ENCODE results near the gene ABCF3. TPM values are rescaled to one million over a fixed set of nuclear protein-coding genes. Genes with fewer than 3 reads are reported as not detected.

ABCF3 gene
- total and polyA plus RNA-seq, 10 donors = 35.3 to 90.7 (median 68.5) TPM

GRCh38 chr3:184233127-184233843, 47.3 kb downstream of the ABCF3 start:
- DNase-seq = no peak
- WGBS, 5 donors = 84 to 90% (median 89%) methylated on average over 13 to 23 of the region's 23 CpGs
- H3K4me1 ChIP-seq = peaks cover 8 to 28% (median 25%) of the 10 kb centered on the region in 6 donors
- no peaks in the 10 kb centered on the region for H3K9me3 ChIP-seq
- no peak overlapping the region for H3K4me3 ChIP-seq
- peaks cover 4 to 83% (median 43%) of the 10 kb centered on the region in 7 donors for H3K27me3 ChIP-seq (replicated peaks in 1 of 7)
- H3K27ac ChIP-seq = no peak overlapping the region
- no peak for TF ChIP-seq POLR2AphosphoS5 (IDR thresholded peaks at IDR 0.05)
- no peak for TF ChIP-seq POLR2A (IDR thresholded peaks at IDR 0.05)
- TF ChIP-seq CTCF (IDR thresholded peaks at IDR 0.05 in 8 of 11, conservative IDR thresholded peaks at IDR 0.05 in 3 of 11) = no peak
- intact Hi-C loops (cut with DNase I; ENCODE audit: low total_unique reads) = no loop called here
- H3K36me3 ChIP-seq = no peaks in the 10 kb centered on the region

GRCh38 chr3:184234224-184234623, 48.2 kb downstream of the ABCF3 start:
- Histone ChIP-seq H3K4me1 (peaks cover 8 to 21% (median 19%) of the 10 kb centered on the region in 6 donors), H3K27me3 (replicated peaks in 1 of 7) (peaks cover 4 to 74% (median 37%) of the 10 kb centered on the region in 7 donors), H3K4me3 (no peak overlapping the region), H3K9me3 (no peaks in the 10 kb centered on the region), H3K36me3 (no peaks in the 10 kb centered on the region), H3K27ac (no peak overlapping the region)
- intact Hi-C loops (cut with DNase I; ENCODE audit: low total_unique reads) = no loop called here
- no peak for DNase-seq
- TF ChIP-seq POLR2AphosphoS5 (IDR thresholded peaks at IDR 0.05) (no peak), CTCF (IDR thresholded peaks at IDR 0.05 in 8 of 11, conservative IDR thresholded peaks at IDR 0.05 in 3 of 11) (no peak), POLR2A (IDR thresholded peaks at IDR 0.05) (no peak)
- 36 to 67% (median 40%) methylated on average over 3 to 4 of the region's 4 CpGs for WGBS, 5 donors

- Histone ChIP-seq H3K27ac (no peak overlapping the region), H3K4me3 (no peak overlapping the region), H3K36me3 (no peaks in the 10 kb centered on the region), H3K9me3 (no peaks in the 10 kb centered on the region), H3K4me1 (peaks cover 5 to 15% (median 13%) of the 10 kb centered on the region in 6 donors), H3K27me3 (replicated peaks in 1 of 7) (peaks cover 3 to 68% (median 31%) of the 10 kb centered on the region in 7 donors)
- WGBS, 5 donors = 84 to 92% (median 89%) methylated on average over 15 to 19 of the region's 19 CpGs
- intact Hi-C loops (cut with DNase I; ENCODE audit: low total_unique reads) = no loop called here
- TF ChIP-seq CTCF (IDR thresholded peaks at IDR 0.05 in 8 of 11, conservative IDR thresholded peaks at IDR 0.05 in 3 of 11) (no peak), POLR2AphosphoS5 (IDR thresholded peaks at IDR 0.05) (no peak), POLR2A (IDR thresholded peaks at IDR 0.05) (no peak)
- no peak for DNase-seq
Observed at GRCh38 chr3:184234671-184235380, 48.8 kb downstream of the ABCF3 start.
